ENCODE measurements around the gene OSGEP. TPM values are rescaled to one million over a fixed set of nuclear protein-coding genes. Genes with fewer than 3 reads are reported as not detected.
A peak's percentile ranks its signal among the peaks of the same experiment; 100 is the strongest.

The OSGEP gene
- total RNA-seq, 1 experiment from 2014 or later, result 26.6 TPM

DNA sequence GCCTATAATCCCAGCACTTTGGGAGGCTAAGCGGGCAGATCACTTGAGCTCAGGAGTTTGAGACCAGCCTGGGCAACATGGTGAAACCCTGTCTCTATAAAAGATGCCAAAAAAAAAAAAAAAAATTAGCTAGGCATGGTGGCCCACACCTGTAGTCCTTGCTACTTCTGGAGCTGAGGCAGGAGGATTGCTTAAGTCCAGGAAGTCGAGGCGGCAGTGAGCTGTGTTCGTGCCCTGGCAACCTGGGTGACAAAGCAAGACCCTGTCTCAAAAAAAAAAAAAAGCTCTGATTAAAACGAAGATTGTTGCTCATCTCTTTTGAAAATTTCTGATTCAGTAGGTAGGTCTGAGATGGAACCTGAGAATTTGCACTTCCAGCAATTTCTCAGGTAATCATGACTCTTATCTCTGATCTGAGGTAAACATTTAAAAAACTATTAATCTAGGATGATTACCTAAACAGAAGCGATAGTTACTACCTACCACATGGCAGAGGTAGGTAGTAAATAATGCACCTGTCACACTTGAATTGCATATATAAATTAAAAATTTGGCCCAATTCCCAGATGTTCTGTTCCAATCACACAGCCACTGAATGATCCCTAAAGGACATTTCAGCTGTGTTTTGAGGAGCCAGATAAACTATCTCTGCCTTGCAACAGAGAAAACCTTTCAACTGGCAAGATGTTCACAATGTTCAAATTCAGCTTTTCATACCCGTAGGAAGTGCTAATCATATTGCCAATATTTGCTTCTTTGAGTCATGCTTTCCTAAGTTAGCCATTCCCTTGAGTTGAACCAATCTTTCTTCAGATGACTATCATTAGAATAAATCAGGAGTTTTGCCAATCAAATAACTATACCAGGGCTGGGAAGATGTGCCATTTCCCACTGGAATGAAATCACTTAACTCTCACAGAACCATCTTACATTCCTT is 37.1 kb downstream of the OSGEP start:
- in situ Hi-C loops (cut with HindIII; ENCODE audit: low pct_unique_long_range_greater_than_20kb, low sequenced_read_pairs), result no loop called here
- CTCF ChIA-PET, result no interaction called here
- Histone ChIP-seq H3K4me3 (ENCODE audit: low read depth in 2 of 2, low read length in 2 of 2) (no peak overlapping the region), H3K36me3 (ENCODE audit: control insufficient read depth, insufficient read depth, low read length) (no peaks in the 10 kb centered on the region; the same call in 1 of the 2 replicates), H3K27ac (ENCODE audit: low read length) (no peak overlapping the region), H3K9me3 (ENCODE audit: control insufficient read depth, insufficient read depth, low read depth, low read length) (no peaks in the 10 kb centered on the region), H3K4me1 (ENCODE audit: control insufficient read depth, insufficient read depth, low read length) (peaks cover 4% of the 10 kb centered on the region), H3K27me3 (ENCODE audit: control insufficient read depth, insufficient read depth, low read length) (no peaks in the 10 kb centered on the region)
- no peak for ATAC-seq
- TF ChIP-seq, protein P1, sequence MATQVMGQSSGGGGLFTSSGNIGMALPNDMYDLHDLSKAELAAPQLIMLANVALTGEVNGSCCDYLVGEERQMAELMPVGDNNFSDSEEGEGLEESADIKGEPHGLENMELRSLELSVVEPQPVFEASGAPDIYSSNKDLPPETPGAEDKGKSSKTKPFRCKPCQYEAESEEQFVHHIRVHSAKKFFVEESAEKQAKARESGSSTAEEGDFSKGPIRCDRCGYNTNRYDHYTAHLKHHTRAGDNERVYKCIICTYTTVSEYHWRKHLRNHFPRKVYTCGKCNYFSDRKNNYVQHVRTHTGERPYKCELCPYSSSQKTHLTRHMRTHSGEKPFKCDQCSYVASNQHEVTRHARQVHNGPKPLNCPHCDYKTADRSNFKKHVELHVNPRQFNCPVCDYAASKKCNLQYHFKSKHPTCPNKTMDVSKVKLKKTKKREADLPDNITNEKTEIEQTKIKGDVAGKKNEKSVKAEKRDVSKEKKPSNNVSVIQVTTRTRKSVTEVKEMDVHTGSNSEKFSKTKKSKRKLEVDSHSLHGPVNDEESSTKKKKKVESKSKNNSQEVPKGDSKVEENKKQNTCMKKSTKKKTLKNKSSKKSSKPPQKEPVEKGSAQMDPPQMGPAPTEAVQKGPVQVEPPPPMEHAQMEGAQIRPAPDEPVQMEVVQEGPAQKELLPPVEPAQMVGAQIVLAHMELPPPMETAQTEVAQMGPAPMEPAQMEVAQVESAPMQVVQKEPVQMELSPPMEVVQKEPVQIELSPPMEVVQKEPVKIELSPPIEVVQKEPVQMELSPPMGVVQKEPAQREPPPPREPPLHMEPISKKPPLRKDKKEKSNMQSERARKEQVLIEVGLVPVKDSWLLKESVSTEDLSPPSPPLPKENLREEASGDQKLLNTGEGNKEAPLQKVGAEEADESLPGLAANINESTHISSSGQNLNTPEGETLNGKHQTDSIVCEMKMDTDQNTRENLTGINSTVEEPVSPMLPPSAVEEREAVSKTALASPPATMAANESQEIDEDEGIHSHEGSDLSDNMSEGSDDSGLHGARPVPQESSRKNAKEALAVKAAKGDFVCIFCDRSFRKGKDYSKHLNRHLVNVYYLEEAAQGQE (IDR thresholded peaks at IDR 0.05; ENCODE audit: insufficient read depth in 1 of 2, low read depth in 2 of 2, low read length in 1 of 2), result no peak
- no TSS peak for BruUV-seq (replicated peaks)
- no peak for DNase-seq (ENCODE audit: low read depth, low spot score)
- intact Hi-C loops (cut with micrococcal nuclease; ENCODE audit: unreplicated experiment), result no loop called here
- POLR2A ChIA-PET, result no interaction called here

DNA sequence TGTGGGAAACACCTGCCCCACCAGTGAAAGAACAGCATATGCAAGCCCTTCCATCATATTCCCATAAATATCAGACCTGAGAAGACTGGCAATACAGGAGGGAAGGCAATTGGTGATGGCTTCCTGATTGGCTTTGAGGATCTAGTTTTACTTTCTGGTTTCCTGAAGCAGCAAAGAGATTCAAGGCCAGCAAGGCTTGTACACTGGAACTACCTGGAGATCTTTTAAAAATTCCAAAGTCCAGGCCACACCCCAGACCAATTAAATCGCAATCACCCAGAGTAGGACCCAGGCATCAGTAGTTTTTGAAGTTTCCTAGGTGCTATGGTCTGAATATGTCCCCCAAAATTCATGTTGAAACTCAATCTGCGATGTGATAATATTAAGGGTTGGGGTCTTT is 38.4 kb downstream of the OSGEP start:
- ChIA-PET POLR2A (no interaction called here), CTCF (interaction anchor here (1.2 kb wide), 1 partner anchor 17 kb away, joined by 3 read pairs; no protein-coding TSS in a partner anchor)
- BruUV-seq (replicated peaks), result no TSS peak
- H3K4me3 ChIP-seq (ENCODE audit: low read depth in 2 of 2, low read length in 2 of 2), result no peak overlapping the region
- H3K36me3 ChIP-seq (ENCODE audit: control insufficient read depth, insufficient read depth, low read length), result no peaks in the 10 kb centered on the region; the same call in 1 of the 2 replicates
- TF ChIP-seq TCF7L2 (IDR thresholded peaks at IDR 0.05; ENCODE audit: low read depth, low read length) (no peak), SIN3A (IDR thresholded peaks at IDR 0.05; ENCODE audit: borderline replicate concordance, insufficient read depth, low read depth, low read length) (no peak), POLR2AphosphoS5 (IDR thresholded peaks at IDR 0.05; ENCODE audit: low read depth, low read length) (no peak)
- TF ChIP-seq, protein P2, sequence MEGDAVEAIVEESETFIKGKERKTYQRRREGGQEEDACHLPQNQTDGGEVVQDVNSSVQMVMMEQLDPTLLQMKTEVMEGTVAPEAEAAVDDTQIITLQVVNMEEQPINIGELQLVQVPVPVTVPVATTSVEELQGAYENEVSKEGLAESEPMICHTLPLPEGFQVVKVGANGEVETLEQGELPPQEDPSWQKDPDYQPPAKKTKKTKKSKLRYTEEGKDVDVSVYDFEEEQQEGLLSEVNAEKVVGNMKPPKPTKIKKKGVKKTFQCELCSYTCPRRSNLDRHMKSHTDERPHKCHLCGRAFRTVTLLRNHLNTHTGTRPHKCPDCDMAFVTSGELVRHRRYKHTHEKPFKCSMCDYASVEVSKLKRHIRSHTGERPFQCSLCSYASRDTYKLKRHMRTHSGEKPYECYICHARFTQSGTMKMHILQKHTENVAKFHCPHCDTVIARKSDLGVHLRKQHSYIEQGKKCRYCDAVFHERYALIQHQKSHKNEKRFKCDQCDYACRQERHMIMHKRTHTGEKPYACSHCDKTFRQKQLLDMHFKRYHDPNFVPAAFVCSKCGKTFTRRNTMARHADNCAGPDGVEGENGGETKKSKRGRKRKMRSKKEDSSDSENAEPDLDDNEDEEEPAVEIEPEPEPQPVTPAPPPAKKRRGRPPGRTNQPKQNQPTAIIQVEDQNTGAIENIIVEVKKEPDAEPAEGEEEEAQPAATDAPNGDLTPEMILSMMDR (IDR thresholded peaks at IDR 0.05), result 0 out of 2 replicates have a peak, but pooled peaks have one; percentile 2
- TF ChIP-seq, protein P1 (IDR thresholded peaks at IDR 0.05; ENCODE audit: insufficient read depth in 1 of 2, low read depth in 2 of 2, low read length in 1 of 2), result no peak
- peaks cover 9% of the 10 kb centered on the region for H3K4me1 ChIP-seq (ENCODE audit: control insufficient read depth, insufficient read depth, low read length)
- intact Hi-C loops (cut with micrococcal nuclease; ENCODE audit: unreplicated experiment) (no loop called here), in situ Hi-C loops (cut with HindIII; ENCODE audit: low pct_unique_long_range_greater_than_20kb, low sequenced_read_pairs) (no loop called here)
- H3K27me3 ChIP-seq (ENCODE audit: control insufficient read depth, insufficient read depth, low read length), result no peaks in the 10 kb centered on the region
- no peak for ATAC-seq
- no peaks in the 10 kb centered on the region for H3K9me3 ChIP-seq (ENCODE audit: control insufficient read depth, insufficient read depth, low read depth, low read length)
- H3K27ac ChIP-seq (ENCODE audit: low read length), result no peak overlapping the region
- no peak for DNase-seq (ENCODE audit: low read depth, low spot score)

Measured in Panc1 (cell line).